ENCODE results near the gene SMCO2. TPM values are rescaled to one million over a fixed set of nuclear protein-coding genes. Genes with fewer than 3 reads are reported as not detected.

Gene SMCO2
- 0.89 and 1.4 TPM in 2 replicates for total RNA-seq

GRCh38 chr12:27446436-27446835 lies at the start of gene SMCO2:
TSS of gene SMCO2 (plus strand) at chr12:27446736. CDS start at chr12:27470632, 23,896 bp downstream.

GRCh38 chr12:27523642-27524493 lies 77.3 kb downstream of the SMCO2 start, which contains the start of gene PPFIBP1:
TSS of gene PPFIBP1 (plus strand) at chr12:27524206. CDS start at chr12:27633397, 109,191 bp downstream.

Other genes starting within 250 kb of the SMCO2 start
- 97.4 and 102 TPM in 2 replicates for gene STK38L, start 202.4 kb upstream of the SMCO2 start, total RNA-seq
- 49.0 and 140 TPM in 2 replicates for gene BMAL2, start 113.9 kb upstream of the SMCO2 start, total RNA-seq
- gene PPFIBP1, start 77.5 kb downstream of the SMCO2 start, total RNA-seq, result 108 and 300 TPM in 2 replicates
- gene REP15, start 249.7 kb downstream of the SMCO2 start, total RNA-seq, result 2.1 and 5.0 TPM in 2 replicates

Measured in smooth muscle cell of the umbilical artery (primary cell).